NCI-H526 (cell line): Measurements from ENCODE around the gene BRAT1.

Experiments used
- DNase-seq, 2 experiments: peaks; one replicate each; lab custom pipeline; 2025; lab: John Stamatoyannopoulos, UW

BRAT1 gene

GRCh38 chr7:2510130-2510776 lies 45.1 kb downstream of the BRAT1 start:
- DNase-seq: no peak

- no peak for DNase-seq
These were observed 45.9 kb downstream of the BRAT1 start for GRCh38 chr7:2509298-2509906.

GRCh38 chr7:2508327-2509215 lies 46.8 kb downstream of the BRAT1 start:
- no peak for DNase-seq

- DNase-seq: no peak
These were observed 47.4 kb downstream of the BRAT1 start for GRCh38 chr7:2507917-2508306.

DNA sequence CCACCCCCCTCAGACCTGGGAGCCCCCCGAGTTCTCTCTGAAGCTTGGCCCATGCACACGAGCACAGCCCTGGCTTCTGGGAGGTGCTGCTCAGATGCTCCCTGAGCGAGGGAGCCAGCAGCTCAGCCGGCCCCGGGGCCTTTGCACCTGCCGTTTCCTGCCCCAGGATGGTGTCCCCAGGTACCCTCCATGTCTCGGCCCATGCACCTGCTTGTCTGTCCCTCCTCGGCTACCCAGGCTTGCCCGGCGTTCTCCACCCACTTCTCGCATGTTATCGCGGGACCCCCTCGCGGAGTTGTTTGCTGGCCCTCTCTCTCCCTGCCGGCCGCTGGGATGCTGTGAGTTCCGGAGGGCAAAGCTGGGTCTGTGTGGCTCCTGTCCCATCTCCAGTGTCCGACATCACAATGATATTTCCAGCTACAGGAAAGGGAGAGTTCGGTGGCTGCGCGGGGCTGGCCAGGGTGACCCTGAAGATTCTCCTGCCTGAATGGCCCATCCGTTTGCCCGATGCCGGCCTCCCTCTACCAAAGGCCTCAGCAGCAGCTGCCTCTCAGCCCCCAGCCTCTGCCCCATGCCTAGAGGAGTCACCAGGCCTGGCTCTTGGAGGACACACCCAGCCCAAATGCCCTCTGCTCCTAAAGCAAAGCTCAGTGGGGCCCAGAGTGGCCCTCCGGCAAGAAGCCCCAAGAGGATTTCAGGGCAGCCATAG lies 48.0 kb downstream of the BRAT1 start:
- no peak for DNase-seq

DNA sequence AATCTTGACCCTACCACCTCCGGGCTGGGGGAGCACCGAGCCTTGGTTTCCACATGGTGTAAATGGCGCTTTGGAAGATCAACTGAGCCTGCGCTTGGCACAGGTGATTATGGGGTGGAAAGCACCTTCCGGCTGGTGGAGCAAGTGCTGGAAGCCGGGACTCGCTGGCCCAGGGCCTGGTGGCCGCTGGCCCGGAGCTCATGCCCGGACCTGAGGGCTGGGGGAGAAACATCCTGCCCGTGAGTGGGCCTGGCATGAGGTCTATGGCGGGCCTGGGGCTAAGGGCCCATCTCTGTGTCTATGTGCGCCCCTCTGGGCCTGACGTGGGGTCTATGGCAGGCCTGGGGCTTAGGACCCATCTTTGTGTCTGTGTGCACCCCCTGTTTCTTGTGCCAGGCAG lies 49.9 kb downstream of the BRAT1 start:
- DNase-seq: no peak

DNA sequence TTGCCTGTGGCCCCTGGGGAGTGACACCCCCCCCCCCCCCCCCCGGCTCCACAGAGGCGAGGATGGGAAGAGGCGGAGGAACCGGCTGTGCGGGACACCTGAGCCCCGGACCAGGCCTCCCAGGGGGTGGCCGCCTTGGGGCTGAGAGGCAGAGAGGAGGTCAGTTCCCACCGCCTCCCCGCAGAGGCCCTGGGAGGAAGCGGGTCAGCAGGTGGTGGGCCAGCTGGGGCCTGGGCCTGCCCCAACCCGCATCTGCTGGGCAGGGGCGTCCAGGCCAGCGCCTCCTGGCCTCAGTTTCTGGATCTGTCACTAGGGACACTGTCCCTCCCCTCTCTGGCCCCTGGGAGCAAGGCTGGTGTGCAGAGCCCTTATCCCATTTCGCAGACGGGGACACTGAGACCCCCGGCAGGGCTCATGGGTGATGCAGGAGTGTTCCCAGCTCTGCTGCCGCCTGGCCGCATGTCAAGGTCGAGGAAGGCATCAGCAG lies 50.4 kb downstream of the BRAT1 start:
- DNase-seq: no peak

DNA sequence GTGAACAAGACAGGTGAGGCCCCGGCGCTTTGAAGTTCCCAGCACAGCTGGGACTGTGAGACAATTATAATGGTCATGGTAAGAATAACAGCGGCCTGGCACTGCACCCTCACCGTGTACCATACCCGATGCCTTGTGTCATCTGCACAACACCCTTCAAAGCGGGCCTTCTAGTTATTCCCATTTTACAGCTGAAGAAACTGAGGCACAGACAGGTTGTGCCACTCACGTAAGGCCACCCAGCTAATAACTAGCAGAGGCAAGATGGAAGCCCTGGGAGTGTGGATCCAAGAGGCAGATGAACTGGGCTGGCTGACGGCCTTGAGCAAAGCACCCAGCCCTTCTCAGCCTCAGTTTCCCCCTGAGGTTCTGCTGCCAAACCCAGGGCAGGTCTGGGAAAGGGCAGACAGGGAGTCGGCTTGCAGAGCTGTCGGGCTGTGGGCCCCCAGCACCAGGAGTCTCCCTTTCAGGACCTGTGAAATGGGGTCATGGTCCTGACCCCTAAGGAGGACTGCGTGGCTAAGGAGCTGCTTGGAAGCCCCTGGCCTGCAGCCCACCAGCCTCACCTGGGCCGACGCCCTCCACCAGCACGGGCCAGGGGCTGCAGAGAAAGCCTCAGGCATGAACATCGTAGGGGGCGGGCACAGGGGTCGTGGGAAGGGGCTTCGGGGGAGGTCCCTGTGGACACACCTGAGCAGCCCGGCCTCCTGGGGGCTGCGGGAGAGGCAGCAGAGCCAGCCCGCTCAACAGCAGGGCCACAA lies 51.0 kb downstream of the BRAT1 start:
- DNase-seq: no peak

DNA sequence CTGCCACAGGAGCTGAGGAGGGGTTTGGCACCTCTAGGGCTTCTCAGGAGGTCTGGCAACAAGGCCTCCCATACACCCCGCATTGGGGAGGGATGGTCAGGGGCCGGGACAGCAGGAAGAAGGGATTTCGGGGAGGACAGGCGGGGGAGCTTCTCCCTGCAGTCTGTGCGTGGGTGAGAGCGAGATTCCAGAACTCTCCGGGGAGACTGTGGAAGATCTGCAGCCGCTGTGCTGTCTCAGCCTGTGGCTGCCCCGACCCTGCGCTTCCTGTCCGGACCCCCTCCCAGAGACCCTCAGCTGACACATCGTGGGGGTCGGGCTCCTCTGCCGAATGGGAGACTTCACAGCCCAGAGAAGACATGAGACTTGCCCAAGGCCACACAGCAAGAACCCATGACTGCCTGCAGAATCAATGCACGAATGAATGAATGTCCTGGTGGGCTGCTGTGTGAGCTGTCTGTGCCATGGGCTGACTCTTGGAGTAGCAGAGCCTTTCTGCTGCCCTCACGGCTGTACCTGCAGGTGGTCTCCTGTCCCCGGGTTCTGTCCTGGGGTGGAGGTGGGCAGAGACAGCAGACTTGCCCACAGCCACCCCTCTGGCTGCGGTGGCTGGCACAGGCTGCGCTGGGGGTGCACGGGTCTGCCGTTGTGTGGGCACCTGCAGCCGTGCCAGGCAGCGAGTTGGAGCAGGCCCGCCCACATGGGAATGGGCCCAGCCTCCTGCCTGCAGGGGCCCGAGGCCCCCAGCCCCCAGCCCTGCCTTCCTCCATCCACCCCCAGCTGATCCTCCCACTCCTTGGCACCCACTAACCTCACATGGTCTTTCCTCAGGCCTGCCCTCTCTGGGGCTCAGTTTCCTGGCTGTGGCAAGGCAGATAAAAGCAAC lies 52.0 kb downstream of the BRAT1 start:
- DNase-seq: no peak

DNA sequence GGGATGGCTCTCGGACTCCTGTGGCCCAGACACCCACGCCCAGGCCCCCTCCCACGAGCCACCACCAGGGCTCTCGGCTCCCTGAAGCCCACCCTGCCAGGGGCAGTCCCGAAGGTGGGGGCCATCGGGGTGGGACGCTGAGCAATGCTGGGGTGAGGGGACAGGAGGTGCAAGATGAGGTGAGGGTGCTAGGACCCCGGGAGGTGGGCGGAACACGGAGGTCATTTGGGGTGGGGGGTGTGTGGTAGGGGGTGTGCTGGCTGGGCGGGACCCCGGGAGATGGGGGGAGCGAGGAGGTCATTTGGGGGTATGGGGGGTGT lies 52.7 kb downstream of the BRAT1 start:
- no peak for DNase-seq

GRCh38 chr7:2501947-2502646 lies 53.2 kb downstream of the BRAT1 start:
- no peak for DNase-seq

DNA sequence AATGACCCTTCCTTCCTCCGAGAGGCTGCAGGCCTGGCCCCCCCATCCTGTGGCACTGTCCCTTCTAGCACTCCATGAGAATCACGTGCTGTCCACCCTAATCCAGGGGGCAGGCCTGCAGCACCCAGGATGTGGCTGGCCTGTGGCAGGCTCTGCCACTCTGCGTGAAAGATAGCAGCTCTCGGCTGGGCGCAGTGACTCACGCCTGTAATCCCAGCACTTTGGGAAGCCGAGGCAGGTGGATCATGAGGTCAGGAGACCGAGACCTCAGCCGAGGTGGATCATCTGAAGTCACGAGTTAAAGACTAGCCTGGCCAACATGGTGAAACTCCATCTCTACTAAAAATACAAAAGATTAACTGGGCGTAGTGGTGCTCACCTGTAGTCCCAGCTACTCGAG lies 54.6 kb downstream of the BRAT1 start:
- DNase-seq: no peak

DNA sequence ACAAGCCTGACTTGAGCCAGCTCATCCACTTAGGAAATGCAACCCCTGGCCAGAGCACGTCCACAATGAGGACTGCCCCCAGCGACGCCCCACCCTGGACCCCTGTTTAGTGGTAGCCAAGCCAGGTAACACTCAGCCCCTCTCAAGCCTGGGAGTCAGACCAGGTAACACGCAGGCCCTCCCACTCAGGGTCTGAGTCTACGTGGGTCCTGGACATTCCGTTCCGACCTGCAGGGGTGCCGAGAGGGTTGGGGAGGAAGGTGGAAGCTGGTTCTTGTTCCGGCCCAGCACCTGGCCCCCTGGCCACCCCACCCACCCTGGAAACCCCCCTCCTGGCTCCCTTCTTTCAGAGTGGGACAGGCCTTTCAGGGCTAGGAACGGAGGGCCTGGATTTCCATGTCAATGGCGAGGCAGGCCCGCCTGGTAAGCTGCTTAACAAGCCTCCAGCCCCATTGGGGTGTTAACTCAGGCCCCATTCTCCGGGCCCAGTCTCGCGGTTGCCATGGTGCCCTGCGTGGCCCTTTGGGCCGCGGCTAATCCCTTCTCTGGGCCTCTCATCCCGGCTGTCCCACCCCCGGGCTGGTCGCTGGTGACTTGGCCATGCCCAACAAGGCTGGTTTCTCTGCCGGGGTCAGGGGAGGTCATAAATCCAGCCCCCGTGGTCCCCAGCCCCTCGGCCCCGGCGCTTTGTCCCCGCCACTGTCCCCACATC lies 55.4 kb downstream of the BRAT1 start:
- no peak for DNase-seq

GRCh38 chr7:2499181-2499580 lies 56.1 kb downstream of the BRAT1 start:
- DNase-seq: no peak

DNA sequence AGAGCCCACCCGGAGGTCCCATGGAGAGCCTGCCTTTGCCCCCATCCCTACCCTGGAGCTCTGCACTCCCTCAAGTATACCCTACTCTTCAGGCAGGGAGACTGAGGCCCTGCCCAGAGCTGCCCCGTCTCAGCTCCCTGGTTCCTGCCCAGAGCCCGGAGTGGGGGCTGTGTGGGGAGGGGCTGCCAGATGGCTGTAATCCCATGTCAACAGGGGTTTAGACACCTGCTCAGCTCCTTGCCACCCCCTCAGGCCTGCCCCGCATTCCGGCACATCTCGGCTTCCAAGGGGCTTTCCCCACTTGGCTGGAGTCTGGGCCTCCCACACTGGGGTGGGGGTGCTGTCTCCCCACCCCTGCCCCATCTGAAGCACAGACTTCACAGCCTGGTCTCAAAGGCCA lies 56.6 kb downstream of the BRAT1 start:
- DNase-seq: no peak

GRCh38 chr7:2497500-2498336 lies 57.6 kb downstream of the BRAT1 start:
- DNase-seq: no peak

GRCh38 chr7:2497065-2497464 lies 58.3 kb downstream of the BRAT1 start:
- DNase-seq: no peak

DNA sequence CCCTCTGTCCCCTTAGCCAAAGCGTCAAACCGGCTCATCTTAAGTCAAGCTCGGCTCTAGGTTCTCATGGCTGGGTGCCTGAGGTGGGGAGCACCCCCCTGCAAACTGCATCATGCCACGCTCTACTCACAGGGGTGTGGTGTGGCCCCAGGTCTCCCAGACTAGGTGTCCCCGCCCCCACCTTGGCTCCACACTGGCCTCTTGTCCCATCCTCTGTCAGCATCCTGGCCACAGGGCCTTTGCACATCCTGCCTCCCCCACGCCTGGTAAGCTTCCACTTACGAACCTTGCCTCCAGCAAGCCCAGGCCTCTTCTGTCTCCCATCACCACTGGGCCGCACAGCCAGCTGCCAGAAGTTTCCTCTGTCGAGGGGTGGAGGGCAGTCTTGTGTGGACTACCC lies 58.9 kb downstream of the BRAT1 start:
- no peak for DNase-seq
